Transverse colon (tissue), 4 donors: ENCODE measurements around the gene OXT.
"Not testable (repeated sequence)": the region's sequence is repeated elsewhere in the genome, so short reads cannot be mapped to it uniquely, and the experiment has no call there.

Experiments
- CTCF ChIP-seq, 5 experiments: fragments of 200-600 bp in 3 of 5; fragments of 450-650 bp in 2 of 5; sonication (generic) in 3 of 5; IDR thresholded peaks; 1 replicate in 2 of 5; 2 replicates in 3 of 5; pipeline ENCODE4 v1.5.1; 2016 to 2017; ENCODE audit warnings: antibody characterized with exemption in 5 of 5, inconsistent platforms in 3 of 5, mild to moderate bottlenecking in 2 of 5, moderate library complexity in 1 of 5
- EP300 ChIP-seq: sonication (generic); formaldehyde crosslinking; IDR thresholded peaks from one replicate; pipeline ENCODE4 v1.6.1; 2017; ENCODE audit warnings: antibody characterized with exemption, low read depth
- POLR2A ChIP-seq: fragments of 450-650 bp; IDR thresholded peaks from one replicate; pipeline ENCODE4 v1.6.1; 2016; ENCODE audit warnings: antibody characterized with exemption, mild to moderate bottlenecking, moderate library complexity
- POLR2AphosphoS5 ChIP-seq, 3 donors: sonication (generic); formaldehyde crosslinking; IDR thresholded peaks; one replicate each; pipeline ENCODE4 v1.6.1; 2016; ENCODE audit warnings: antibody characterized with exemption in 3 of 3

DNA sequence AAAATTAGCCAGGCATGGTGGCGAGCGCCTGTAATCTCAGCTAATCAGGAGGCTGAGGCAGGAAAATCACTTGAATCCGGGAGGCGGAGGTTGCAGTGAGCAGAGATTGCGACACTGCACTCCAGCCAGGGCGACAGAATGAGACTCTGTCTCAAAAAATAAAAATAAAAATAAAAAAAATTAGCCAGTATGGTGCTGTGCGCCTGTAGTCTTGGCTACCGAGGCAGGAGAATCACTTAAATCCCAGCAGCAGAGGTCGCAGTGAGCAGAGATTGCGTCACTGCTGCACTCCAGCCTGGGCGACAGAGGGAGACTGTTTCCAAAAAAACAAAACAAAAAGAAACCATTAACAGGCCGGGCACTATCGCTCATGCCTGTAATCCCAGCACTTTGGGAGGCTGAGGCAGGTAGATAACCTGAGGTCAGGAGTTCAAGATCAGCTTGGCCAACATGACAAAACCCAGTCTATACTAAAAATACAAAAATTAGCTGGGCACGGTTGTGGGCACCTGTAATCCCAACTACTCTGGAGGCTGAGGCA, 46.5 kb downstream of the OXT start:
- peak; percentile 27 to 38 (median 33) for TF ChIP-seq CTCF (IDR thresholded peaks at IDR 0.05)
- not testable (repeated sequence) for TF ChIP-seq POLR2A; EP300; POLR2AphosphoS5 (IDR thresholded peaks at IDR 0.05)
